Right cardiac atrium (tissue), 5 donors: Measurements from ENCODE around the gene ISLR. TPM values are rescaled to one million over a fixed set of nuclear protein-coding genes. Genes with fewer than 3 reads are reported as not detected.

Experiments
- ATAC-seq, 2 donors: fragments of 200-7000 bp; cut with Tn5 transposase; one replicate each; pipeline versions ENCODE4 v1.8.0 to v1.9.1; 2020; ENCODE audit warnings: moderate library complexity in 2 of 2, mild to moderate bottlenecking in 1 of 2
- DNase-seq, 3 donors: peaks; one replicate each; pipeline ENCODE4 v3.0.0-alpha.2; 2020
- H3K27ac ChIP-seq: one replicate; pipeline ENCODE4 v1.5.1; 2013; ENCODE audit warnings: mild to moderate bottlenecking, low read length, control low read depth, moderate library complexity
- H3K27me3 ChIP-seq: one replicate; pipeline ENCODE4 v1.6.1; 2013; ENCODE audit not compliant: control insufficient read depth, insufficient read depth
- H3K4me1 ChIP-seq: one replicate; pipeline ENCODE4 v1.6.1; 2013; ENCODE audit warnings: low read length; ENCODE audit not compliant: control insufficient read depth, insufficient read depth
- H3K4me3 ChIP-seq: one replicate; pipeline ENCODE4 v1.5.1; 2013; ENCODE audit warnings: low read length, control low read depth
- H3K9me3 ChIP-seq: one replicate; pipeline ENCODE4 v1.6.1; 2013; ENCODE audit warnings: low read length; ENCODE audit not compliant: control insufficient read depth
- WGBS: extraction: QIAGEN DNeasy Blood & Tissue Kit; methylation state at CpG from one replicate; pipeline ENCODE4 v1.1.7; 2013; 5-methylcytosine and 5-hydroxymethylcytosine counted together
- intact Hi-C, 4 donors: fragments of 100-400 bp; cut with DNase I; formaldehyde crosslinking; loops; one replicate each; pipeline versions ENCODE4 v1.11.0 to v1.14.0; 2022 to 2023
- polyA plus RNA-seq: library from polyadenylated mRNA; stranded (reverse); fragments of 200-250 nt; gene quantifications from one replicate; pipeline ENCODE4 v1.2.3, GENCODE V29; 2013
- total RNA-seq, 4 donors: library from RNA; stranded (reverse); fragmentation: NEBNext Ultra II Directional; extraction: Animal tissue kit (Norgen Biotek cat#: 25700); gene quantifications; one replicate each; pipeline ENCODE4 v1.2.1, GENCODE V29; 2021
- donor health status: healthy with polysubstance abuse.
- donor health status: DM: no; HTN: yes; CAD: no.
- donor health status: DM: no; HTN: no; CAD: no.
- donor health status: DM: no; HTN: yes; CAD: no; lungs with severe emphysema.
- donor health status: DM: yes; HTN: yes; CAD: no.

ISLR gene
- total and polyA plus RNA-seq, 5 donors = 21.6 to 33.5 (median 26.3) TPM

DNA sequence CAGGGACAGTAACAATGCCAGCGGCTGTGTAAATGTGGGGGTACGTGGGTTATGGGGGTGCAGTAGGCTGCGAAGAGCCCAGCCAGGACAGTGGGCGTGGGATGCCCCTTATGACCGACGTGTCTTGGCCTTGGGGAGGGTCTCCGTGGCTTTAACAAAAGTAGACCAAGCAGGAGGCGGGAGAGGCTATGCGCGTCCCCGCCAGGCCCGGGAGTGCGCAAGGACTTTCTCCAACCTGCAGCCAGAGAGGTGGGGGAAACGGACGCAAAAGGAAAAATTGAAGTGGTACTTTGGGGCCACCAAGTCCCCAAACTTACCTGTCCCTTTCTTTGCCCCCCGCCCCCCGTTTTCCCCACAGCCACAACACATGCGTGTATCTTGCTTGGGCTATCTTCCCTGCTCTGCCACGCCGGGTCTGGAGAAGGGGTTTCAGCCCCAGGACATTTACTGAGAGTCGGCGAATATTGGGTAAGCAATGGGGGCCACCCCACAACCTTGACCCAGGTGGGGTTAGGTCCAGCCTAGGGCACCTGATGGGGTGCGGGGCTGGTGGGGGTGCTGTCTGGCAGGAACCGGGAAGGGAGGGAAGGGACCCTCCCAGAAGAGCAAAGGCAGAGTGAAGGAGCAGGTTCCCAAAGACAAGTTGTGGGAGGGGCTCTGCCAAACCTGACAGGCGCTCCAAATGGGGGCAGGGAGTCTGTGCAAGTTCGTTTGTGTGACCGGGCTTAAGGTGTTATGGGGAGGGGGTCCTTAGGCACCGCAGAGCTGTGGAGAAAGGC lies 42.5 kb upstream of the ISLR start:
- intact Hi-C loops = loop anchor here in 1 of 4 donors (10.0 kb wide), 1 partner anchor 114 kb away; no protein-coding TSS in a partner anchor
- H3K4me1 ChIP-seq = peaks cover 1% of the 10 kb centered on the region
- no peaks in the 10 kb centered on the region for H3K27me3 ChIP-seq
- H3K9me3 ChIP-seq = no peaks in the 10 kb centered on the region
- 25% methylated on average over 28 of the region's 28 CpGs for WGBS
- no peak for ATAC-seq
- peak overlapping the region; percentile 16 for H3K27ac ChIP-seq
- no peak overlapping the region for H3K4me3 ChIP-seq
- no peak for DNase-seq

DNA sequence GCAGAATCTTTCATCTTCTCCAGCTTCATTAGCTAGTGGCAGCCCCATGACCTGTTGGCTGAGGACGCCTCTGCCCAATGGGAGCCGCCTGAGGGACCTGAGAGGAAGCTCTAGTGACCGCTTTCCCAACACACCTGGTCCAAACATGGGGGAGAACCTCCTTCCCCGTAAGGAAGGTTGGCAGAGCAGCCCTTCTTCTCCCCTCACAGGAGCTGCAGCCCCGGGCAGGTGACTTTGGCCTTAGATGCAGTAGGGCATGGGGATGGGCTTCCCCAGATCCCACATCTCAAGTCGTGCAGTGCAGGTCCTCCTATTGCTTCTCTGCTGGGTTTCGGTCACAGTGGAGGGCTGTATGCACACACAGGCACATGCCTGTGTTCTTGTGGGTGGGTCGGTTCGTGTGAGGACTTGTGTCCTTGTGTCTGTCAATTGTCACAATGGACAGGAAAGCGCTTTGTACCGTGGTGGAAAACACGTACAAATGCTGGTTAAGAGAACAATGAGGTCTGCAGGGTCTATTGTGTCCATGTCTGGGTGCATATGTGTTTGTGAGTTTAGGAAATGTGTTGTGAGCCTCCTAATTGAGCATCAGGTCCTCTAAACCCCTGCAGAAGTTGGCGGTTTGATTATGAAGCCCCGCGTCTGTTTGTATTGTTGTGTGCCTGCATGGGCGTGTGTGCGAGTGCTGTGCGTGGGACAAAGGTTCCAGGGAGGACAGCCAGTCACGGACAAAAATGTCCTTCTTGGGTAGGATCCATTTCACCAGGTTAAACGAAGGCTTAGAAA lies 41.7 kb upstream of the ISLR start:
- WGBS = 40% methylated on average over 20 of the region's 20 CpGs
- Histone ChIP-seq H3K27ac (peak overlapping the region; percentile 16), H3K27me3 (no peaks in the 10 kb centered on the region), H3K4me1 (peaks cover 1% of the 10 kb centered on the region), H3K4me3 (no peak overlapping the region), H3K9me3 (no peaks in the 10 kb centered on the region)
- no peak for ATAC-seq
- DNase-seq = no peak
- intact Hi-C loops = loop anchor here in 1 of 4 donors (10.0 kb wide), 1 partner anchor 113 kb away; no protein-coding TSS in a partner anchor

DNA sequence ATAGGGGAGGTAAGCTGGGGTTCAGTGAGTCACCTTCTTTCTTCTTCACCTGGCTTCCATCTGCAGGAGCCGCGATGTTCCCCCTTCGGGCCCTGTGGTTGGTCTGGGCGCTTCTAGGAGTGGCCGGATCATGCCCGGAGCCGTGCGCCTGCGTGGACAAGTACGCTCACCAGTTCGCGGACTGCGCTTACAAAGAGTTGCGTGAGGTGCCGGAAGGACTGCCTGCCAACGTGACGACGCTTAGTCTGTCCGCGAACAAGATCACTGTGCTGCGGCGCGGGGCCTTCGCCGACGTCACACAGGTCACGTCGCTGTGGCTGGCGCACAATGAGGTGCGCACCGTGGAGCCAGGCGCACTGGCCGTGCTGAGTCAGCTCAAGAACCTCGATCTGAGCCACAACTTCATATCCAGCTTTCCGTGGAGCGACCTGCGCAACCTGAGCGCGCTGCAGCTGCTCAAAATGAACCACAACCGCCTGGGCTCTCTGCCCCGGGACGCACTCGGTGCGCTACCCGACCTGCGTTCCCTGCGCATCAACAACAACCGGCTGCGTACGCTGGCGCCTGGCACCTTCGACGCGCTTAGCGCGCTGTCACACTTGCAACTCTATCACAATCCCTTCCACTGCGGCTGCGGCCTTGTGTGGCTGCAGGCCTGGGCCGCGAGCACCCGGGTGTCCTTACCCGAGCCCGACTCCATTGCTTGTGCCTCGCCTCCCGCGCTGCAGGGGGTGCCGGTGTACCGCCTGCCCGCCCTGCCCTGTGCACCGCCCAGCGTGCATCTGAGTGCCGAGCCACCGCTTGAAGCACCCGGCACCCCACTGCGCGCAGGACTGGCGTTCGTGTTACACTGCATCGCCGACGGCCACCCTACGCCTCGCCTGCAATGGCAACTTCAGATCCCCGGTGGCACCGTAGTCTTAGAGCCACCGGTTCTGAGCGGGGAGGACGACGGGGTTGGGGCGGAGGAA lies 40.5 kb upstream of the ISLR start:
- Histone ChIP-seq H3K9me3 (no peaks in the 10 kb centered on the region), H3K27ac (no peak overlapping the region), H3K4me1 (peaks cover 5% of the 10 kb centered on the region), H3K4me3 (no peak overlapping the region), H3K27me3 (no peaks in the 10 kb centered on the region)
- ATAC-seq (no peak), DNase-seq (peak; percentile 16 to 63 (median 56))
- intact Hi-C loops = loop anchor here in 1 of 4 donors (10.0 kb wide), 1 partner anchor 112 kb away; no protein-coding TSS in a partner anchor
- WGBS = 49% methylated on average over 90 of the region's 90 CpGs

DNA sequence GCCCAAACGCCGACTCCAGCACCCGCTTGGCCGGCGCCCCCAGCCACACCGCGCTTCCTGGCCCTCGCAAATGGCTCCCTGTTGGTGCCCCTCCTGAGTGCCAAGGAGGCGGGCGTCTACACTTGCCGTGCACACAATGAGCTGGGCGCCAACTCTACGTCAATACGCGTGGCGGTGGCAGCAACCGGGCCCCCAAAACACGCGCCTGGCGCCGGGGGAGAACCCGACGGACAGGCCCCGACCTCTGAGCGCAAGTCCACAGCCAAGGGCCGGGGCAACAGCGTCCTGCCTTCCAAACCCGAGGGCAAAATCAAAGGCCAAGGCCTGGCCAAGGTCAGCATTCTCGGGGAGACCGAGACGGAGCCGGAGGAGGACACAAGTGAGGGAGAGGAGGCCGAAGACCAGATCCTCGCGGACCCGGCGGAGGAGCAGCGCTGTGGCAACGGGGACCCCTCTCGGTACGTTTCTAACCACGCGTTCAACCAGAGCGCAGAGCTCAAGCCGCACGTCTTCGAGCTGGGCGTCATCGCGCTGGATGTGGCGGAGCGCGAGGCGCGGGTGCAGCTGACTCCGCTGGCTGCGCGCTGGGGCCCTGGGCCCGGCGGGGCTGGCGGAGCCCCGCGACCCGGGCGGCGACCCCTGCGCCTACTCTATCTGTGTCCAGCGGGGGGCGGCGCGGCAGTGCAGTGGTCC lies 39.7 kb upstream of the ISLR start:
- peak in 1 of 3 donors; percentile 55 for DNase-seq
- ATAC-seq = no peak
- Histone ChIP-seq H3K9me3 (no peaks in the 10 kb centered on the region), H3K4me3 (no peak overlapping the region), H3K4me1 (peaks cover 5% of the 10 kb centered on the region), H3K27ac (no peak overlapping the region), H3K27me3 (no peaks in the 10 kb centered on the region)
- WGBS = 50% methylated on average over 71 of the region's 71 CpGs
- intact Hi-C loops = loop anchor here in 1 of 4 donors (10.0 kb wide), 1 partner anchor 111 kb away; no protein-coding TSS in a partner anchor

DNA sequence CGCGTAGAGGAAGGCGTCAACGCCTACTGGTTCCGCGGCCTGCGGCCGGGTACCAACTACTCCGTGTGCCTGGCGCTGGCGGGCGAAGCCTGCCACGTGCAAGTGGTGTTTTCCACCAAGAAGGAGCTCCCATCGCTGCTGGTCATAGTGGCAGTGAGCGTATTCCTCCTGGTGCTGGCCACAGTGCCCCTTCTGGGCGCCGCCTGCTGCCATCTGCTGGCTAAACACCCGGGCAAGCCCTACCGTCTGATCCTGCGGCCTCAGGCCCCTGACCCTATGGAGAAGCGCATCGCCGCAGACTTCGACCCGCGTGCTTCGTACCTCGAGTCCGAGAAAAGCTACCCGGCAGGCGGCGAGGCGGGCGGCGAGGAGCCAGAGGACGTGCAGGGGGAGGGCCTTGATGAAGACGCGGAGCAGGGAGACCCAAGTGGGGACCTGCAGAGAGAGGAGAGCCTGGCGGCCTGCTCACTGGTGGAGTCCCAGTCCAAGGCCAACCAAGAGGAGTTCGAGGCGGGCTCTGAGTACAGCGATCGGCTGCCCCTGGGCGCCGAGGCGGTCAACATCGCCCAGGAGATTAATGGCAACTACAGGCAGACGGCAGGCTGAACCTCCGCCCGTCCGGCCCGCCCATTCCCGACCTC lies 39.0 kb upstream of the ISLR start:
- ATAC-seq = peak; percentile 22 to 28

DNA sequence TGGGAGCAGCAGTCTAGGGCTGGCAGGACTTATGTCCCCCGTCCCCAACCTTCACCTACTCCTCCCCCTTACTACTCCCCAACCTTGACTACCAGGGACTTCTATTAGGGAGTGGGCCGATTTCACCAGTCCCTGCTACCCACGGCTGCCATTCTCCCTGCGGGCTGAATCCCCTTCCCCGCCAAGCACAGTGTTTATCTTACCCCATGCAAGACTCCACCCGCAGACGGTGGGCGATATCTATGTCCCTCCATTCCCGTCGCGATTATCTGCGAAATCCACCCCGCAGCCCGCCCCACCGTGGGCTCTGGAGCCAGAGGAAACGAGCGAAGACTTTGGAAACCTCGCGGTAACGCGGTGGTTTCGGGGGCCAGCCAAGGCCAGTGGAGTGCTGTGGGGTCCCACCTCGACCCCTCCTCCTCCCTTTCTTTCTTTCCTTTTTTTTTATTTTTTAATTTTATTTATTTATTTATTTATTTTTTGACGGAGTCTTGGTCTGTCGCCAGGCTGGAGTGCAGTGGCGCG lies 38.4 kb upstream of the ISLR start:
- H3K27me3 ChIP-seq = no peaks in the 10 kb centered on the region
- ATAC-seq = no peak
- no peaks in the 10 kb centered on the region for H3K9me3 ChIP-seq
- no peak overlapping the region for H3K4me3 ChIP-seq
- intact Hi-C loops = loop anchor here in 1 of 4 donors (5.0 to 10.0 kb wide), 2 partner anchors 37 to 110 kb away; partner anchors contain the start of gene ISLR
- no peak overlapping the region for H3K27ac ChIP-seq
- 48% methylated on average over 27 of the region's 27 CpGs for WGBS
- peaks cover 4% of the 10 kb centered on the region for H3K4me1 ChIP-seq
- DNase-seq = peak in 1 of 3 donors; percentile 55

More for the DNA sequence above, 39.0 kb upstream of the ISLR start:
- 45% methylated on average over 53 of the region's 53 CpGs for WGBS
- intact Hi-C loops = loop anchor here in 1 of 4 donors (5.0 to 10.0 kb wide), 2 partner anchors 38 to 110 kb away; partner anchors contain the start of gene ISLR
- Histone ChIP-seq H3K27me3 (no peaks in the 10 kb centered on the region), H3K4me3 (no peak overlapping the region), H3K9me3 (no peaks in the 10 kb centered on the region), H3K4me1 (peaks cover 5% of the 10 kb centered on the region), H3K27ac (no peak overlapping the region)
- DNase-seq = peak; percentile 53 to 81 (median 79)

DNA sequence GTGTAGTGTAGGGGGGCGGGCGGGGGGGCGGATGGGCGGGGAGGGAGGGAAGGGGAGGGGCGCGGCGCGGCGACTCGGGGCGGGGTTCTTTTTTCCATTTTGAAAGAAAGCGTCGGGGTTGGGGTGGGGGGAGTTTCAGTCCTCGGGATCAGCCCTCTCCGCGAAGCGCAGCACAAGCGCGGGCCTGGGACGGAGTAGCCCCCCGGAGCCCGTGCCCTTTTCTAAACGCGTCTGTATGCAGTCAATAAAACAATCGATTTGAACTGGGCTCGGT lies 37.0 kb upstream of the ISLR start:
- intact Hi-C loops = loop anchor here in 1 of 4 donors (5.0 to 10.0 kb wide), 2 partner anchors 36 to 108 kb away; partner anchors contain the start of gene ISLR
- Histone ChIP-seq H3K4me1 (peaks cover 4% of the 10 kb centered on the region), H3K4me3 (peak overlapping the region; percentile 64), H3K27ac (peak overlapping the region; percentile 62), H3K27me3 (no peaks in the 10 kb centered on the region), H3K9me3 (no peaks in the 10 kb centered on the region)
- ATAC-seq = no peak
- peak in 1 of 3 donors; percentile 80 for DNase-seq
- WGBS = 3% methylated on average over 26 of the region's 26 CpGs

DNA sequence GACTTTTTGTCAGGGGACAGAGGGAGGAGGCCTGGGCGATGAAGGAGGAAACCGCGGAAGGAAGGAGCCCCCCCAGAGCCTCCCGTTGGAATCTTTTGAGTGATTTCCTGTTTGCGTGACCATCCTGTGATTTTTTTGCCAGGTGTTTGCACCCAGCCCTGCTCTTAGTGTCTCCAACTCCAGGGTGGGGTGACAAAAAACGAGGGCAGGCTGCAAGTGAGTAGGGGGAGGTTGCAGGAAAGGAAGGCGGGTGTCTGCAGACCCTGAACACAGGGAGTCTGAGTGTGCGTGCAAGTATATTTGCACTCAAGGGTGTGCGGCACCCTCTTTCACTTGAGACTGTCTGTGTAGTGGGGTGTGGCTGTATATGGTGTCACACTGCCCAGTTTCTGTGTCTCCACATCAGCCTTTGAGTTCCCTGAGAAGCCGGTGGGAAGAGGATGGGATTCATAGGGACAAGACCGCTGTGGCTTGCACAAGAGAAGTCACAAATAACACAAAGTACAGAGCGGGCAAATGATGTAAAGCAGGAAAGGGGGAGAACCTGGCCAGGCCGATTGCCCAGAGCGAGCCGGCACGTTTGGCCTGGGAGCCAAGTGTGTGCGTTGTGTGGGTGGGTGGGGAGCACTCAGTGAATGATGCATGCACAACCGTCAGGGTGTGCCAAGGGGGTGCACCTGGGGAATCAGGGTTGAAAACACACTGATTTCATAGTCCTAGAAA lies 36.5 kb upstream of the ISLR start:
- ATAC-seq = peak; percentile 27 to 44
- peak in 1 of 3 donors; percentile 55 for DNase-seq
- intact Hi-C loops = loop anchor here in 1 of 4 donors (5.0 to 10.0 kb wide), 2 partner anchors 35 to 108 kb away; partner anchors contain the start of gene ISLR
- Histone ChIP-seq H3K4me3 (peak overlapping the region; percentile 64), H3K9me3 (no peaks in the 10 kb centered on the region), H3K4me1 (peaks cover 4% of the 10 kb centered on the region), H3K27me3 (no peaks in the 10 kb centered on the region), H3K27ac (peak overlapping the region; percentile 62)
- 14% methylated on average over 18 of the region's 18 CpGs for WGBS

DNA sequence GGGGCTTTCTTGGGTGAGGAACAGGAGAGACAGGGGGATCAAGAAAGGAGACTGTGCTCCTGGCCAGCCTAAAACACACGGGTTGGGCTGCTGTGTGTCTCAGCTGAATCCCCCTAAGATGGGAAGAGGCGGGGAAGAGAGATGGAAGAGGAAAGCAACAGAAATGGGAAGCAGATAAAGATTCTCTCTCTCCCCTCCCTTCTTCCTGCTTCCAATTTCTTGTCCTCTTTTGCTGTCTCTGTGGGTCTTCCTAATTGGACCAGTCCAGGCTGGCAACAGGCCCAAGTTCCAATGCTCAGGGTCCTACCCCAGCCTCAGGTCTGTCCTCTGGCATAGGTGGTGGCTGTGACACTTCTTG lies 36.0 kb upstream of the ISLR start:
- DNase-seq = peak in 1 of 3 donors; percentile 47
- Histone ChIP-seq H3K27ac (no peak overlapping the region), H3K27me3 (no peaks in the 10 kb centered on the region)

More for the DNA sequence above, 36.0 kb upstream of the ISLR start:
- WGBS = 61% methylated on average over 2 of the region's 2 CpGs
- Histone ChIP-seq H3K9me3 (no peaks in the 10 kb centered on the region), H3K4me1 (peaks cover 4% of the 10 kb centered on the region), H3K4me3 (no peak overlapping the region)
- ATAC-seq = no peak
- intact Hi-C loops = loop anchor here in 1 of 4 donors (5.0 to 10.0 kb wide), 2 partner anchors 35 to 107 kb away; partner anchors contain the start of gene ISLR
